ENCODE results near the gene TBL3. TPM values are rescaled to one million over a fixed set of nuclear protein-coding genes. Genes with fewer than 3 reads are reported as not detected.

Gene TBL3
- total and polyA plus RNA-seq, 9 of the 15 experiments (the other 6 are each of a cell fraction or from before 2014, with no cell fraction given): 0.97 to 117 (median 24.5) TPM

DNA sequence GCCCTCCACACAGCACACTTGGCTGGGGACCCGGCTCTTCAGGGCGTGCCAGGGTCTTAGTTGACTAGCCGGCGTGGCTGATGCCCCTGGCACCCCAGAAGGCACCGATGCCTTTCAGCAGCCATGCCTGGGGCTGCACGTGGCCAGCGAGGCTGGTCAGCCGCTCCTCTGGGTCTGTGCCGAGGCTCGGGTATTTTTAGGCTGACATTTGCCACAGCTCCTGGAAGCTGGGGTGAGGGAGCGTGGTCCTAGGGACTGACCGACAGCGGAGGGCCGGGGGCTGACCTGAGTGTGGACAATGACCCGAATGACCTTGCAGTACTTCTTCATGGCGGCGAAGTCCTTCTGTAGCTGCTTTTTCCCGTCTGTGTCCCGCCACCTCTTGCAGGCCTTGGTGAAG, 21.3 kb upstream of the TBL3 start:
- 71% methylated on average over 19 of the region's 19 CpGs for WGBS (ENCODE audit: insufficient coverage, low coverage, missing lambda C conversion rate)
- no peaks in the 10 kb centered on the region for H4K20me1 ChIP-seq (replicated peaks; ENCODE audit: control insufficient read depth, insufficient read depth, low read length)
- no peak overlapping the region for H3K27ac ChIP-seq (ENCODE audit: extremely low read depth, low read depth, low read length)
- in situ Hi-C loops (cut with MboI) (no loop called here), intact Hi-C loops (cut with micrococcal nuclease) (no loop called here)
- H3K27me3 ChIP-seq (ENCODE audit: control insufficient read depth in 2 of 2, insufficient read depth in 2 of 2, low read length in 2 of 2): no peaks in the 10 kb centered on the region
- ChIA-PET POLR2A (interaction anchor here (0.6 to 5.6 kb wide), 3 partner anchors 9 to 47 kb away, joined by 3 to 37 read pairs (median 5); partner anchors contain the start of gene RPS2), CTCF (ENCODE audit: low intra/inter-chr PET ratio) (interaction anchor here (0.5 kb wide), 1 partner anchor 102 kb away, joined by 3 read pairs; no protein-coding TSS in a partner anchor)
- peaks cover 3 to 53% of the 10 kb centered on the region in 2 experiments; a peak in 4 of 5 replicates for H3K4me1 ChIP-seq (replicated peaks in 1 of 2; ENCODE audit: control insufficient read depth in 2 of 2, insufficient read depth in 2 of 2, low read length in 2 of 2)
- TF ChIP-seq THAP7 (CRISPR knock-in tag; IDR thresholded peaks at IDR 0.05) (no peak), ZNF444 (CRISPR knock-in tag; IDR thresholded peaks at IDR 0.05) (no peak), RBBP5 (IDR thresholded peaks at IDR 0.05; ENCODE audit: borderline replicate concordance, insufficient read depth, low read length, poor library complexity, severe bottlenecking) (no peak), ZFX (CRISPR knock-in tag; IDR thresholded peaks at IDR 0.05) (no peak), ZBTB12 (CRISPR knock-in tag; IDR thresholded peaks at IDR 0.05) (no peak), ZNF79 (CRISPR knock-in tag; IDR thresholded peaks at IDR 0.05; ENCODE audit: low read depth) (no peak), ZBTB1 (CRISPR knock-in tag; IDR thresholded peaks at IDR 0.05; ENCODE audit: borderline replicate concordance, low read depth) (no peak), HDGF (IDR thresholded peaks at IDR 0.05) (no peak), MECOM (CRISPR knock-in tag; IDR thresholded peaks at IDR 0.05) (no peak), SAFB (IDR thresholded peaks at IDR 0.05; ENCODE audit: borderline replicate concordance, low read depth, low read length) (no peak), ZNF184 (CRISPR knock-in tag; IDR thresholded peaks at IDR 0.05) (no peak), NR3C1 (CRISPR knock-in tag; IDR thresholded peaks at IDR 0.05) (no peak), ZNF639 (CRISPR knock-in tag; conservative IDR thresholded peaks at IDR 0.05 in 1 of 2, IDR thresholded peaks at IDR 0.05 in 1 of 2) (no peak), POLR2B (IDR thresholded peaks at IDR 0.05; ENCODE audit: low read depth, partially characterized antibody) (no peak), ZNF146 (CRISPR knock-in tag; IDR thresholded peaks at IDR 0.05; ENCODE audit: unreplicated experiment) (no peak)
- H3K4me3 ChIP-seq: no peak overlapping the region
- peak overlapping the region in 1 of 2 experiments; percentile 66; a peak in 2 of 4 replicates for H3K9ac ChIP-seq (ENCODE audit: insufficient read depth in 1 of 2, low read depth in 2 of 2, low read length in 2 of 2)
- H3K36me3 ChIP-seq (ENCODE audit: control insufficient read depth, insufficient read depth, low read length): no peaks in the 10 kb centered on the region
- H3K79me2 ChIP-seq (ENCODE audit: control insufficient read depth, insufficient read depth, low read length): no peaks in the 10 kb centered on the region
- no TSS peak for BruUV-seq (replicated peaks)
- ATAC-seq (no peak), FAIRE-seq (no peak), DNase-seq (ENCODE audit: extremely low read depth in 1 of 4, low spot score in 3 of 4) (no peak)
- no peak overlapping the region for H2AFZ ChIP-seq (ENCODE audit: low read depth, low read length)
- H3K9me3 ChIP-seq (replicated peaks; ENCODE audit: control insufficient read depth, insufficient read depth, low read depth, low read length): no peaks in the 10 kb centered on the region
- H3K9me1 ChIP-seq (ENCODE audit: control insufficient read depth, insufficient read depth, low read length): no peaks in the 10 kb centered on the region
- no peak overlapping the region for H3K4me2 ChIP-seq (ENCODE audit: insufficient read depth, low read length)
